ENCODE data around the gene WDR91.
"Not testable (repeated sequence)": the region's sequence is repeated elsewhere in the genome, so short reads cannot be mapped to it uniquely, and the experiment has no call there.

Gene WDR91

DNA sequence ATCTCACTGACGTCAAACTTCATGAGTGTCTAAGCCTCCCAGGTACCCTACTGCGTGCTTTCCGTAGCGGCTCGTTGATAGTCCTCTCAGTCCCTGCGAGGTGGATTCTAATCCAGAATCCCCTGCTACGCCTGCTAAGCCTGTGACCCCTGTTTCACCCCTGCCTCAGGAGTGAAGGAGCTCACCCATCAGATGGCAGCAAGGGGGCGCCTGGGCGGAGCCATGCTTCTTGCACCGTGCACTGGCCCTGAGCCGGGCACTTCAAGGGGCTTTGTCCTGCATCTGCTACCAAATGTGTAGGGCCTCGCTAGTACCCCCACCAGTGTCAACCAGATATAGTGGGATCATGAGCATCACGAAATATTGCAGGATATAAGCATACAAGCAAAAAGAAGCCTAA lies 21.4 kb upstream of the WDR91 start:
- DNase-seq: no peak

DNA sequence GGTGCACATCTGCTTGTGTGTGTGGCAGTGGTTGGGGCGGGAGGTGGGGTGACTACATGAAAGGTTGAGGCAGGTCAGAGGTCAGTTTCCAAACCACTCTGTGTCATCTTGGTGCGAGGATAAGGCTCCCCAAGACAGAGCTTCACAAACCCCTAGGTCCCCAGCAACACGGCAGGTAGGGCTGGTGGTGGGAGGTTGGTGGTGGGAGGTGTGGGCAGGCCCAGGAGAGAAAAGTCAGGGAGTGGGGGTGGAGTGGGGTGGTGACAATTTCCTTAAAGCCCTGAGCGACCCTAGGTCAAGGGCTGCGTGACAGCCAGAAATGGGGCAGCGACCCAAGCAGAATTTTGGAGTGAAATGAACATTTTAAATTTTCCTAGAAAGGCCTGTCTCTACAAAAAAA lies 20.8 kb upstream of the WDR91 start:
- DNase-seq: no peak

GRCh38 chr7:135231686-135232085 lies 20.4 kb upstream of the WDR91 start:
- DNase-seq: no peak

DNA sequence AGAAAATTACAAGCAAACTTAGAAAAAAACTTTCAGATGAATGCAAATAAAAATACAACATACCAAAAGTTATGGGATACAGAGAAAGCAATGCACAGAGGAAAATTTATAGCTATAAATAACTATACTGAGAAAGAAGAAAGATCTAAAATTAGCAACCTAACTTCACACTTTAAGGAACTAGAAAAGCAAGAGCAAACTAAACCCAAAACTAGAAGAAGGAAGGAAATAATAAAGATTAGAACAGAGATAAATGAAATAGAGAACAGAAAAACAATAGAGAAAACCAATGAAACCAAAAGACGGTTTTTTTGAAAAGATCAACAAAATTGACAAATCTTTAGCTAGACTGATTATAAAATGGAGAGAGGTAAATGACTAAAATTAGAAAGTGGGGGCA lies 12.7 kb upstream of the WDR91 start:
- no peak for DNase-seq

DNA sequence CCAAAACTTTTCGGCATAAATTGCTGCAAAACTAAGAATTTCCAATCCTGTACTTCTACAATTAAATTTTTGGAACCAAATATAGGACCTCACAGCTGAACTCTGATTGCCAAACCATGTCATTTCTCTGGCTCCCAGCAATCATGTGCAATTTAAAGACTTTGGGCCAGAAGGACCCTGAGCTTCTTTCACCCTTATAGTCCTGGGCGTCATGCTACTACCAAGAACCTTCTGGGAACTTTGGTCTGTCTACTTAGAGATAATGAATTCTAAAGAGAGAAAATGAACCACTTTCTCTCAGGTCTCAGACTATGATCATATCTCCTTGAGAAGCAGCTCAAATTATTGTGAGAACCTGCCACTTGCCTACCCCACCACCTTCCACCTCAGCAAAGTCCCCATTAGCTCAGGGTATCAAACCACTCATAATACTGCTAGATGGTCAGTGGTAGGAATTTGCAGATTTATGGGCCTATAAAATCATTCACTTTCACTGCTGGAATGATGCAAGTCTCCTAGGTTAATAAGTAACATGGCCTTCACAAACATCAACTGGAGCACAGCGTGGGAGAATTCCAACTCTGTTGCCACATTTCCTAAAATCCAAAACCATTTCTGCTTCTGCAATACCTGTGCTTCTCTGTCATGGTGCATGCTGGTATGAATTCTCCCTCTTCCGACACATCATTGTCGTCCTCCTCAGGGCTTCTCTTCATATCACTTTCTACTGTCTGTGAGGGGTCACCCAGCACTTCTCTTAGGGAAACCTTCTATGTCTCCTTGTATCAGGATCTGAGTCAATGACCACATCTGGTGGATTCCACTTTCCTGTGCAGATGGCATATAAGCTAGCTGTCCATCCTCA lies 6.6 kb upstream of the WDR91 start:
- DNase-seq: no peak

GRCh38 chr7:135215698-135216097 lies 4.4 kb upstream of the WDR91 start:
- DNase-seq: no peak

- DNase-seq: no peak
These were observed 3.9 kb upstream of the WDR91 start for GRCh38 chr7:135215180-135215579.

- no peak for DNase-seq
These were observed 2.5 kb upstream of the WDR91 start for GRCh38 chr7:135213831-135214230.

DNA sequence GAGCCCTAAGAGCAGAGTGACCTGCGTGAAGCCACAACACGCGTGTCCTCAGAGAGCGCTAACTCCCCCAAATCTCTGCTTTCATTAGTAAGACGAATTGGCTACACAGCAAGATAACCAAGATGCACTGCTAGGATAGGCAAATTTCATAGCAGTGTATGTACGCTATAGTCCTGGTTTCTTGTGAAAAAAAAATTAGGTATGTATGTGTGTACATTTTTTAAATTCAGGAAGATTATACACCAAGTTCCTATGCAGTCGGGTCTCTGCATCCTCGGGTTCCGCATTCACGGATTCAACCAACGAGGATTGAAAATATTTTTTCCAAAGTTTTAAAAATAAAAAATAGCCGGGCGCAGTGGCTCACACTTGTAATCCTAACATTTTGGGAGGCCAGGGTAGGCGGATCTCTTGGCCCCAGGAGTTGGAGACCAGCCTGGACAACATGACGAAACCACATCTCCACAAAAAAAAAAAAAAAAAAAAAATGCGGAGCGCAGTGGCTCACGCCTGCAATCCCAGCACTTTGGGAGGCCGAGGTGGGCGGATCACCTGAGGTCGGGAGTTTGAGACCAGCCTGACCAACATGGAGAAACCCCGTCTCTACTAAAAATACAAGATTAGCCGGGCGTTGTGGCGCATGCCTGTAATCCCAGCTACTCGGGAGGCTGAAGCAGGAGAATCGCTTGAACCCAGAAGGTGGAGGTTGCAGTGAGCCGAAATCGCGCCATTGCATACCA lies 790 bp upstream of the WDR91 start:
- not testable (repeated sequence) for DNase-seq

DNA sequence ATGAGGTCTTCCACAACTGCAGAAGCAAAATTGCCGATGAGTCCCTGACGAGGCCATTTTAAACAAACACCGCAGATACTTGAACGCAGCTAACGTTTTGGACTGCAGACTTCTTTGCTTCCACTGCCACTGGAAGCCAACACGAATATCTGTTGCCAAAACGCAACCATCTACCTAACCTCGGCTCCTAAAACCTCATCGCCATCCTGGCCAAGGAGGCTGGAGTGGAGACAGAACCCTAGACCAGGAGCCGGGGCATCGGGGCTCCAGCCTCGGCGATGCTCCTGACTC lies 493 bp downstream of the WDR91 start:
- DNase-seq: no peak

DNA sequence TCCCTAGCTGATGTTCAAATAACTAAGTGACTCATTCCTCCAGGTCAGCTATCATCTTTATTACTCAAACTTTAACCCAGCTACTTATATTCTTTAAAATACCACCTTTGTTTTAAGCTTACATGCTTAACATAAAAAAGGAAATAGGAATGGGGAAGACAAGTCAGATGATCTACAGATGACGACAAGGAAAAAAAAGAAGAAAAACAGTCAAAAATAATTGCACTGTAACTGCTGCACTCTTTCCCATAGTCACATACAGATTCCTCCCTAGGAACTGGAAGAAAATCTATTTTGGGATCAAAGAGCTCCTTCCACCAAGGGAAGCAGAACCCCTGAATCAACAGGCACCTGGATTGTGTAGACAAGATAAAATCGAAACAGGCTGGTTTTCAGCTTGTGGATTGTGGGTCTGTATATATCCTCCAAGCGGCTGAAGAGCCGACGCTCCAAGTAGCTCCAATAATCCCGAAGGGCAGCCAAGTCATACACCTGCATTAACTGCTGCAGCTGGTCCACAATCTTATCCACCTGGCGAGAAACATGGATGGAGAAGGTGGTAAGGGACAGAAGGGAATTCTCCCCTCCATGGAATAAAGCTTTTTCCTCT lies 2.0 kb downstream of the WDR91 start:
- no peak for DNase-seq

- no peak for DNase-seq
These were observed 3.1 kb downstream of the WDR91 start for GRCh38 chr7:135208102-135208793.

DNA sequence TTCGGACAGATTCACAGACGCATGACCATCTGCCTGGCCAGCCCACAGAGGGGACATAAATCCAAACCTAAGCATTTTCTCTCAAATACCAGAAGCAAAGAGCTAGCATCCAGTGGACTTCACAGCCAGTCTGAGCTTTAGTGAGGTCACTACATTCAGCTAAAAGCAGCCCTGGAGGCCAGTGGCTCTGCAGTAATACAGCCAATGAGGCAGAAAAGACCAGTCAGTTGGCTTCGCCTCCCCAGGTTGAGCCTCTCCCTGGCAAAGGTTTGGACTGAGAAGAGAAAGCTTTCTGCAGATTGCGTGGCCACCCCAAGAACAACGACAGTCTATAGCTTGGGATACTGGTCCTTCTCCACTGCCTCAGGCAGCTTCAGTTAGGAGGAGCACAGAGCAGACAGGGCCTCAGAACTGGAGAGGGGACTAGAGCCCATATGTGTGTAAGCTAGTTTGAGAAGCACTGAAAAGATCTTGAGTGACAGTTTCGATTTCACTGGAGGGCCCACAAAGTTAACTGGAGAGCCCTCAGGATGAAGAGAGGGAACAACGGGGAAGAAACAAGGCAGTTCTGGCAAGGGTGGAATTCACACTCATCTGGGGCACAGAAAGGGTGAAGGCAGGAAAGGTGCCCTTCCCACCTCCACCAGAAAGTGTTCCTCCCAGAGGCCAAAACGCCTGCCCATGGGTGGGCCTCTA lies 3.8 kb downstream of the WDR91 start:
- no peak for DNase-seq

- no peak for DNase-seq
These were observed 4.4 kb downstream of the WDR91 start for GRCh38 chr7:135206941-135207391.

DNA sequence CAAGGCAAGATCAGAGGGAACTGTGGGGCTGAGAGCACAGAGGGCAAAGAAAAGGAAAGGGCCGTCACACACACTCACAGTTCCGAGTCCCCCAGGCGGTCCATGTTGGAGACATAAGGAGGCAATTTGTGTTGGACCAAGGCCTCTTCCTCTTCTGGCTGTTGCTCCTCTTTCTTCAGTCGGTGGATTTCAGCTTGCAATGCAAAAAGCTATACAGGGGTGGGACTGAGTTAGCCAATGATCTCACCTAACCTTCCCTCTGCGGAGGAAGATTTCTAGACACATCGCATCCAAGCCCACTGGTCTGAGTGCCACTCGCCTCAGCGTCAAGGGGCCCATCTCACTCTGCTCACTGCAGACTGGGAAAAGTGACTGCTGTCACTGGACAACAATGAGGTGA lies 5.5 kb downstream of the WDR91 start:
- DNase-seq: no peak

DNA sequence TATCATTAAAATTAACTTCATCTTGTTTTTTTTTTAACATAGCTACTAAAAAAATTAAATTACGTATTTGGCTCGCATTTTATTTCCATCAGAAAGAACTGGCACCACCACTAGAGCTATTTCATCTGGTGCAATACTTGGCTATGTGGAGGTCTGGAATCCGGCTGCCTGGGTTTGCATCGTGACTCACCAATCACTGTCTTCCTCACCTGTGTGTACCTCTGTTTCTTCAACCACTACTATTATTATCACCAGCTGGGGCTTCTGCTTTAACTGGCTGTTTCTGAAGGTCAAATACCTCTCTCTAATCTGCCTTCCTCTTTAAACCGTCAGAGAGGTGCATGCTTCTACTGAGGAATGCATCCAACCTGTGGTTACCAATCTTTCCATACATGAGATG lies 6.5 kb downstream of the WDR91 start:
- no peak for DNase-seq

- no peak for DNase-seq
These were observed 7.0 kb downstream of the WDR91 start for GRCh38 chr7:135204341-135204749.

- DNase-seq: no peak
These were observed 10.0 kb downstream of the WDR91 start for GRCh38 chr7:135201350-135201749.

DNA sequence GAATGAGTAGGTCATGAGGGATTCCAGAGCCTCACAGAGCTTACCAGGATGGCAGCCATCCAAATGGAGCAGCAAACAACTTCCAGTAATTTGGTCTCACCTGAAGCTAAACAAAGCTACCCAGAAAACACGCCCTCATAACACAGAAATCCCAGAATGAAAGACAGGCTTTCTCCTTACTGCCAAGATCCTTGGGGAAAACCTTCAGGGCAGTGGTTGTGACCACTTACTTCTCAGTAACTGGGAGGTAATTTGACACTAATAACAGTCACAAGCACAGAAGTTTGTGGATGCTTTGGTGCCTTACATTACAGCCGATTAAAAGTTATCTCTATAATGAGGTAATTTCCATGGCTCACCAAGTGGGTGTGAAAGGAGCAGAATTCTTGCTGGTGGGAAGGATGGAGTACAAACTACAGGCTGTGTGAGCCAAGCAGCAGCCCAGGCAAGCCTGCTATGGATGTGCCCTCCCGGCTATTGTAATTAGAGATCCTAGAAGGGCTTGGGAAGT lies 10.4 kb downstream of the WDR91 start:
- no peak for DNase-seq

DNA sequence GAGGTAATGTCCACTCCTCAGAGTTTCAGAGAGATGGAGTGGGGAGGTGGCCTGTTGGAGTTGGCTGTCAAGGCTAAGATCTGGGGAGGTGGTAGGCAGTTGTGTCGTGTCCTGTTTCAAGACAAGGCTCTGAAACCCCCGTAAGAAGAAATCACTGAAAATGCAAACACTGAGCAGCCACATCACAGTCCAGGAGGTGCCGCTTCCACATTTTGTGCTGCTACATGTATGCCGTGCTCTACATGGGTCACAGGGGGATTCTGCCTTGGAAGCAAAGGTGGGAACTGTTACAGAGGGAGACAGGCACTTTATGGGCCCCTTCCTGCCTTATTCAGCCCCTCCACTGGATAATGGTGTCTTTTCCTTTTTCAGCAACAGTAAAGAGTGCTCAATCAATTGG lies 11.9 kb downstream of the WDR91 start:
- DNase-seq: no peak

GRCh38 chr7:135197906-135198655 lies 13.2 kb downstream of the WDR91 start:
- DNase-seq: no peak

- DNase-seq: no peak
These were observed 14.0 kb downstream of the WDR91 start for GRCh38 chr7:135197343-135197742.
